GM18870 (cell line): Measurements from ENCODE around the gene EPHB4.
"Not testable (repeated sequence)": the region's sequence is repeated elsewhere in the genome, so short reads cannot be mapped to it uniquely, and the experiment has no call there.

Experiments
- ATAC-seq: cut with Tn5 transposase; IDR thresholded peaks from one replicate; pipeline ENCODE4 v1.9.1; 2021; ENCODE audit warnings: moderate library complexity; ENCODE audit not compliant: unreplicated experiment

The EPHB4 gene

GRCh38 chr7:100822236-100823139 is 4.8 kb downstream of the EPHB4 start:
- no peak for ATAC-seq

- no peak for ATAC-seq
These were observed 7.7 kb downstream of the EPHB4 start for GRCh38 chr7:100819586-100819985.

GRCh38 chr7:100818825-100819224 is 8.5 kb downstream of the EPHB4 start:
- no peak for ATAC-seq

GRCh38 chr7:100818366-100818765 is 9.0 kb downstream of the EPHB4 start:
- ATAC-seq, result no peak

- ATAC-seq, result no peak
These were observed 10.2 kb downstream of the EPHB4 start for GRCh38 chr7:100817097-100817496.

- ATAC-seq, result not testable (repeated sequence)
These were observed 10.8 kb downstream of the EPHB4 start for GRCh38 chr7:100816515-100816914.

GRCh38 chr7:100812729-100813128 is 14.6 kb downstream of the EPHB4 start:
- ATAC-seq, result no peak

GRCh38 chr7:100811480-100811879 is 15.8 kb downstream of the EPHB4 start:
- ATAC-seq, result no peak

- no peak for ATAC-seq
These were observed 18.9 kb downstream of the EPHB4 start for GRCh38 chr7:100808354-100808875.

- not testable (repeated sequence) for ATAC-seq
These were observed 20.4 kb downstream of the EPHB4 start for GRCh38 chr7:100806883-100807282.

GRCh38 chr7:100806276-100806675 is 21.0 kb downstream of the EPHB4 start:
- ATAC-seq, result no peak

GRCh38 chr7:100804681-100805431 is 22.5 kb downstream of the EPHB4 start:
- no peak for ATAC-seq

GRCh38 chr7:100803398-100804161 is 23.7 kb downstream of the EPHB4 start:
- ATAC-seq, result peak; percentile 89

- no peak for ATAC-seq
These were observed 24.4 kb downstream of the EPHB4 start for GRCh38 chr7:100802951-100803350.

- ATAC-seq, result no peak
These were observed 25.3 kb downstream of the EPHB4 start for GRCh38 chr7:100801833-100802568.

GRCh38 chr7:100799037-100799896 is 28.1 kb downstream of the EPHB4 start:
- no peak for ATAC-seq

- ATAC-seq, result no peak
These were observed 32.6 kb downstream of the EPHB4 start for GRCh38 chr7:100794741-100795140.

- ATAC-seq, result no peak
These were observed 33.3 kb downstream of the EPHB4 start for GRCh38 chr7:100793806-100794660.
